H9 (cell line): ENCODE results near the gene SMS. TPM values are rescaled to one million over a fixed set of nuclear protein-coding genes. Genes with fewer than 3 reads are reported as not detected.

Experiments
- DNase-seq: peaks from one replicate; pipeline ENCODE4 v3.0.0-alpha.2; 2017
- H2AFZ ChIP-seq: one replicate; pipeline ENCODE4 v1.6.1; 2013; ENCODE audit warnings: mild to moderate bottlenecking, low read length, control low read depth, moderate library complexity
- H2AK5ac ChIP-seq: 2 replicates; pipeline ENCODE4 v1.6.1; 2013; ENCODE audit warnings: low read length, control low read depth, mixed read lengths; ENCODE audit not compliant: insufficient read length
- H2BK120ac ChIP-seq: one replicate; pipeline ENCODE4 v1.6.1; 2013; ENCODE audit warnings: low read depth, mild to moderate bottlenecking, low read length, control low read depth, inconsistent platforms; ENCODE audit not compliant: poor library complexity, severe bottlenecking
- H2BK12ac ChIP-seq: 2 replicates; pipeline ENCODE4 v1.6.1; 2013; ENCODE audit warnings: low read length, control low read depth, mixed read lengths, low read depth; ENCODE audit not compliant: insufficient read length
- H2BK15ac ChIP-seq: 2 replicates; pipeline ENCODE4 v1.6.1; 2013; ENCODE audit warnings: low read depth, low read length, control low read depth
- H2BK20ac ChIP-seq: one replicate; pipeline ENCODE4 v1.6.1; 2013; ENCODE audit warnings: low read depth, mild to moderate bottlenecking, low read length, control low read depth, inconsistent platforms; ENCODE audit not compliant: poor library complexity, severe bottlenecking
- H2BK5ac ChIP-seq: 2 replicates; pipeline ENCODE4 v1.6.1; 2013; ENCODE audit warnings: low read length, control low read depth, mixed read lengths; ENCODE audit not compliant: insufficient read length
- H3K14ac ChIP-seq: 2 replicates; pipeline ENCODE4 v1.6.1; 2013; ENCODE audit warnings: low read length, control low read depth; ENCODE audit not compliant: insufficient read depth
- H3K18ac ChIP-seq: 2 replicates; pipeline ENCODE4 v1.6.1; 2013; ENCODE audit warnings: low read depth, mild to moderate bottlenecking, mixed read lengths, low read length, control low read depth; ENCODE audit not compliant: insufficient read length
- H3K23ac ChIP-seq: 2 replicates; pipeline ENCODE4 v1.6.1; 2013; ENCODE audit warnings: low read length, control low read depth, mixed read lengths, low read depth; ENCODE audit not compliant: insufficient read length
- H3K23me2 ChIP-seq: 2 replicates; pipeline ENCODE4 v1.6.1; 2013; ENCODE audit warnings: low read depth, mild to moderate bottlenecking, mixed read lengths, low read length, control low read depth; ENCODE audit not compliant: insufficient read length, poor library complexity, severe bottlenecking
- H3K27ac ChIP-seq: 2 replicates; pipeline ENCODE4 v1.5.1; 2013; ENCODE audit warnings: low read length, control low read depth, mixed read lengths, low read depth; ENCODE audit not compliant: insufficient read length
- H3K27me3 ChIP-seq: 2 replicates; pipeline ENCODE4 v1.6.1; 2013; ENCODE audit warnings: low read length, control low read depth, inconsistent platforms; ENCODE audit not compliant: insufficient read depth
- H3K4ac ChIP-seq: 2 replicates; pipeline ENCODE4 v1.6.1; 2013; ENCODE audit warnings: low read depth, mild to moderate bottlenecking, control low read depth, inconsistent platforms, low read length, moderate library complexity
- H3K4me1 ChIP-seq: 2 replicates; pipeline ENCODE4 v1.6.1; 2013; ENCODE audit warnings: low read length, control low read depth, inconsistent platforms; ENCODE audit not compliant: insufficient read depth
- H3K4me2 ChIP-seq: 2 replicates; pipeline ENCODE4 v1.6.1; 2013; ENCODE audit warnings: low read length, control low read depth, mixed read lengths; ENCODE audit not compliant: insufficient read length, insufficient read depth
- H3K56ac ChIP-seq: 2 replicates; pipeline ENCODE4 v1.6.1; 2013; ENCODE audit warnings: low read depth, mild to moderate bottlenecking, mixed read lengths, low read length, control low read depth; ENCODE audit not compliant: insufficient read length
- H3K79me1 ChIP-seq: 2 replicates; pipeline ENCODE4 v1.6.1; 2013; ENCODE audit warnings: low read depth, mild to moderate bottlenecking, moderate library complexity, low read length, control low read depth, inconsistent platforms; ENCODE audit not compliant: insufficient read depth, poor library complexity, severe bottlenecking
- H3K79me2 ChIP-seq: 2 replicates; pipeline ENCODE4 v1.6.1; 2013; ENCODE audit warnings: low read length, control low read depth, inconsistent platforms; ENCODE audit not compliant: insufficient read depth
- H3K9ac ChIP-seq: 2 replicates; pipeline ENCODE4 v1.6.1; 2013; ENCODE audit warnings: low read length, control low read depth, mixed read lengths; ENCODE audit not compliant: insufficient read length; ENCODE audit errors: extremely low read depth
- H3K9me3 ChIP-seq: one replicate; pipeline ENCODE4 v1.6.1; 2013; ENCODE audit warnings: low read depth, low read length, inconsistent platforms; ENCODE audit not compliant: control insufficient read depth
- H3T11ph ChIP-seq: one replicate; pipeline ENCODE4 v1.6.1; 2013; ENCODE audit warnings: mild to moderate bottlenecking, low read length, control low read depth, inconsistent platforms
- H4K20me1 ChIP-seq: one replicate; pipeline ENCODE4 v1.6.1; 2013; ENCODE audit not compliant: control insufficient read depth, insufficient read length, insufficient read depth
- H4K5ac ChIP-seq: 2 replicates; pipeline ENCODE4 v1.6.1; 2013; ENCODE audit warnings: low read depth, mild to moderate bottlenecking, mixed read lengths, low read length, control low read depth; ENCODE audit not compliant: insufficient read length
- H4K8ac ChIP-seq: replicated peaks from 2 replicates; pipeline ENCODE4 v1.6.1; 2013; ENCODE audit warnings: low read length, control low read depth, mixed read lengths, low read depth; ENCODE audit not compliant: insufficient read length
- H4K91ac ChIP-seq: 2 replicates; pipeline ENCODE4 v1.6.1; 2013; ENCODE audit warnings: low read depth, mild to moderate bottlenecking, moderate library complexity, mixed read lengths, low read length, control low read depth; ENCODE audit not compliant: insufficient read length
- H3K27ac Mint-ChIP-seq, 3 experiments: 2 replicates in 2 of 3; 3 replicates in 1 of 3; pipeline ENCODE4 v1.8.0; 2020 to 2021; ENCODE audit warnings: mixed read lengths in 3 of 3, mild to moderate bottlenecking in 1 of 3, moderate library complexity in 1 of 3
- H3K27me3 Mint-ChIP-seq: 2 replicates; pipeline ENCODE4 v1.8.0; 2021; ENCODE audit warnings: low read depth, mild to moderate bottlenecking, moderate library complexity, mixed read lengths
- H3K36me3 Mint-ChIP-seq, 3 experiments: 2 replicates in 2 of 3; 3 replicates in 1 of 3; pipeline ENCODE4 v1.8.0; 2020 to 2021; ENCODE audit warnings: low read depth in 3 of 3, mixed read lengths in 3 of 3; ENCODE audit not compliant: insufficient read depth in 1 of 3
- H3K4me1 Mint-ChIP-seq, 2 experiments: 2 replicates each; pipeline ENCODE4 v1.8.0; 2020; ENCODE audit warnings: mixed read lengths in 2 of 2
- H3K4me3 Mint-ChIP-seq, 2 experiments: 2 replicates in 1 of 2; 3 replicates in 1 of 2; pipeline ENCODE4 v1.8.0; 2020 to 2021; ENCODE audit warnings: mild to moderate bottlenecking in 2 of 2, mixed read lengths in 2 of 2, moderate library complexity in 1 of 2
- H3K9me3 Mint-ChIP-seq, 2 experiments: 2 replicates in 1 of 2; 3 replicates in 1 of 2; pipeline ENCODE4 v1.8.0; 2020; ENCODE audit warnings: mild to moderate bottlenecking in 2 of 2, mixed read lengths in 2 of 2, moderate library complexity in 1 of 2
- CTCF ChIP-seq: fragments of 200-600 bp; sonication (generic); conservative IDR thresholded peaks from 3 replicates; pipeline ENCODE4 v1.8.0; 2021; ENCODE audit warnings: antibody characterized with exemption, mild to moderate bottlenecking
- WGBS: extraction: QIAGEN DNeasy Blood & Tissue Kit; methylation state at CpG from one replicate; pipeline ENCODE4 v1.1.7; 2013; ENCODE audit warnings: missing lambda C conversion rate, low lambda C conversion rate, mixed read lengths; ENCODE audit not compliant: insufficient read length; ENCODE audit errors: extremely low coverage; 5-methylcytosine and 5-hydroxymethylcytosine counted together
- total RNA-seq: library from RNA; stranded (reverse); gene quantifications from 2 replicates; pipeline ENCODE4 v1.2.1, GENCODE V29; 2021

SMS gene
- total RNA-seq, 1 experiment from 2014 or later = 415 TPM

- no peak for DNase-seq
- Mint-ChIP-seq H3K4me1 (peaks cover 28 to 36% of the 10 kb centered on the region in 2 experiments), H3K27ac (peak overlapping the region in 2 of 3 experiments; percentile 2 to 91; a peak in 5 of 7 replicates), H3K4me3 (no peak overlapping the region), H3K36me3 (peaks cover 4 to 11% (median 5%) of the 10 kb centered on the region in 3 experiments; a peak in 3 of 7 replicates), H3K9me3 (peaks cover 3 to 33% of the 10 kb centered on the region in 2 experiments), H3K27me3 (no peaks in the 10 kb centered on the region)
- no peaks in the 10 kb centered on the region for H3K23me2 ChIP-seq
- peaks cover 1% of the 10 kb centered on the region for H3K9me3 ChIP-seq
- no peak overlapping the region for H3K4ac ChIP-seq
- no peak overlapping the region for H2AK5ac ChIP-seq
- no peak overlapping the region for H3K18ac ChIP-seq
- H2BK5ac ChIP-seq = no peak overlapping the region
- H3T11ph ChIP-seq = no peak overlapping the region
- peaks cover 4% of the 10 kb centered on the region; the same call in 1 of the 2 replicates for H3K4me1 ChIP-seq
- H4K8ac ChIP-seq = no peak overlapping the region
- H3K27me3 ChIP-seq = no peaks in the 10 kb centered on the region
- no peak overlapping the region for H3K27ac ChIP-seq
- no CpG with 5 or more reads among the region's 3 CpGs for WGBS
- H2AFZ ChIP-seq = no peak overlapping the region
- H2BK20ac ChIP-seq = no peak overlapping the region
- H3K4me2 ChIP-seq = no peak overlapping the region
- no peak overlapping the region for H4K5ac ChIP-seq
- no peak overlapping the region for H2BK15ac ChIP-seq
- no peaks in the 10 kb centered on the region for H4K20me1 ChIP-seq
- TF ChIP-seq CTCF = no peak
- H3K14ac ChIP-seq = no peak overlapping the region
- H3K56ac ChIP-seq = no peak overlapping the region
- no peak overlapping the region for H4K91ac ChIP-seq
- H3K79me1 ChIP-seq = no peaks in the 10 kb centered on the region
- H3K23ac ChIP-seq = no peak overlapping the region
- H2BK120ac ChIP-seq = no peak overlapping the region
- no peaks in the 10 kb centered on the region for H3K79me2 ChIP-seq
- H3K9ac ChIP-seq = no peak overlapping the region
- no peak overlapping the region for H2BK12ac ChIP-seq
Measured at GRCh38 chrX:21905953-21906352, 34.6 kb upstream of the SMS start.
